ENCODE measurements around the gene GPAM. TPM values are rescaled to one million over a fixed set of nuclear protein-coding genes. Genes with fewer than 3 reads are reported as not detected.
A peak's percentile ranks its signal among the peaks of the same experiment; 100 is the strongest.
"Not testable (repeated sequence)": the region's sequence is repeated elsewhere in the genome, so short reads cannot be mapped to it uniquely, and the experiment has no call there.

Gene GPAM
- total RNA-seq, 1 experiment from 2014 or later: 22.7 TPM

DNA sequence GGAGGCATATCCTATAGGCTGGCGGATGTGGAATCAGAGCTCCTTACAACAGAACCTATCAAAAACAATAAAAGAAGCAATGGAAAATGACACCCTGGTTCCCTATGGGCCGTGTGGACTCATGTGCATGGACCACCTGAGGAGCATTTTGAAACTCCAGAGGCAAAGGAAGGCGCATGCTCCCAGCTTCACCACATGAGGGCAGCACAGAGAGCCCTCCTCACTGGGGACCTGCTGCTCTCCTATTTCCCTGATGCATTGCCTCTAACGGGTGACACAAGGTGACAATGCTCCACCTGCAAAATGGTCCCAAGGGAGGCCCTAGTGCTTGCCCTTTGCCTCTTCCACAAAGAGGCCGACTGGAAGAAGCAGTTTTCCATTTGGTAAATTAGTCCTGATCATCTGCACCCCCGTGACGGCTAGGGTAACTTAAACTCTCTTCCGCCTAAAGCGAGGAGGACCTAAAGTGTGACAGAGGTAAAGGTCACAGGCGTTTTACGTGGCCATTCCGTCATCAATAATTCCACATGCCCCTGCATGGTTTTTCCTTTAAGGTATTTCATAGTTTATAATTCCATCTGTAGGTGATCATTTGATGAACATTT is 67.7 kb downstream of the GPAM start:
- no peaks in the 10 kb centered on the region for H3K27me3 ChIP-seq

DNA sequence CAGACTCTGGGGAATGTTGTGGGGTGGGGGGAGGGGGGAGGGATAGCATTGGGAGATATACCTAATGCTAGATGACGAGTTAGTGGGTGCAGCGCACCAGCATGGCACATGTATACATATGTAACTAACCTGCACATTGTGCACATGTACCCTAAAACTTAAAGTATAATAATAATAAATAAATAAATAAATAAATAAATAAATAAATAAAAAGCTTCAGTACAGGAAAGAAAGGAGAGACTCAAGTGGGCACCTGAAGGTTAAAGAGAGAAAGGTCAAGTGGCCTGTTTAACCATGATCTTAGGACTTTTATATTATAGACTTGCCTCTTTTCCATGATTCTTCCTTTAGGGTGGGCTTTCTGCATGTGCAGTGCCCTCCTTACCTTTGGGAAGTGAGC is 73.8 kb downstream of the GPAM start:
- H3K27me3 ChIP-seq; H3K36me3 ChIP-seq; DNase-seq; H3K27ac ChIP-seq; H3K9me3 ChIP-seq (replicated peaks); H3K4me1 ChIP-seq; H3K4me3 ChIP-seq: not testable (repeated sequence)

More for the DNA sequence above, 67.7 kb downstream of the GPAM start:
- Histone ChIP-seq H3K27ac (no peak overlapping the region), H3K9me3 (replicated peaks) (no peaks in the 10 kb centered on the region), H3K4me1 (no peaks in the 10 kb centered on the region), H3K4me3 (no peak overlapping the region), H3K36me3 (no peaks in the 10 kb centered on the region)
- DNase-seq: peak; percentile 38 to 69

Other genes starting within 250 kb of the GPAM start
- not detected in 2 replicates for gene TECTB, start 99.6 kb upstream of the GPAM start, total RNA-seq (2014; rRNA removed; shearing (Covaris generic))
- 0.06 TPM in 1 of 2 replicates, not detected in the other for gene ACSL5, start 190.4 kb upstream of the GPAM start, total RNA-seq (2014; rRNA removed; shearing (Covaris generic))